ENCODE results near the gene IL17RE.

IL17RE gene

GRCh38 chr3:9934993-9935392 lies 32.3 kb downstream of the IL17RE start:
- CTCF ChIA-PET = interaction anchor here (1.5 to 1.9 kb wide), 2 partner anchors 11 to 48 kb away, joined by 5 to 17 read pairs; no protein-coding TSS in a partner anchor

DNA sequence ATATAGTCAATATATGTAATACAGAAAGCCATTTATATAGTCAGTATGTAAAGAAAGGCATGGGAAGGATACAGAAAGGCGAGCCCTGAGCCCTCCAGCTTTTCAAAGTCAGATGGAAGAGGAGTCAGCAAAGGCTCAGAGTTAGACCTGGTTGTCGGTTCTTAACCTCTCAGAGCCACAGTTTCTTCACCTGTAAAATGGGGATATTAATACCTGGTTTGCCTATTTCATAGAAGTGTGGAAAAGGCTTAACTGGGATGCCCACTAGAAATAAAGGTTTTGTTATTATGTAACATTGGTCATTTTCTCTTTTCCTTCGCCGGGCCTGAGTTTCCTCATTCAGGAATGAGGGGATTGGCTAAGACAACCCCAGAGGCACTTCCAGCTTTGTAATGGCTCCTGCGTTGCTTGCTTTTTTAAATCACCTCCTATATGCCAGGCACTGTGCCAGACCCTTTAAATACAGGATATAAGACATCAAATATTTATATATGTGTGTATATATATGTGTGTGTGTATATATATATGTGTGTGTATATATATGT lies 33.4 kb downstream of the IL17RE start:
- ChIA-PET CTCF (interaction anchor here (1.9 kb wide), 1 partner anchor 10 kb away, joined by 17 read pairs; no protein-coding TSS in a partner anchor), POLR2A (interaction anchor here (1.5 kb wide), 1 partner anchor 11 kb away, joined by 7 read pairs; no protein-coding TSS in a partner anchor)
- Histone ChIP-seq H3K4me1 (ENCODE audit: control insufficient read depth, insufficient read depth, low read length) (0 out of 2 replicates have a peak, but pooled peaks cover 2% of the 10 kb centered on the region), H3K9me3 (ENCODE audit: control insufficient read depth, insufficient read depth, low read depth, low read length) (no peaks in the 10 kb centered on the region), H3K27ac (ENCODE audit: extremely low read depth, low read depth, low read length) (no peak overlapping the region), H3K4me3 (ENCODE audit: low read depth, low read length) (no peak overlapping the region), H3K36me3 (ENCODE audit: control insufficient read depth in 2 of 2, insufficient read depth in 1 of 2, low read length in 2 of 2) (peaks cover 6 to 39% of the 10 kb centered on the region in 2 experiments)
- TF ChIP-seq ZNF18 (tag by site-specific recombination; IDR thresholded peaks at IDR 0.05) (no peak), HOXD13 (CRISPR knock-in tag; IDR thresholded peaks at IDR 0.05; ENCODE audit: borderline replicate concordance) (no peak), ZNF514 (tag by site-specific recombination; IDR thresholded peaks at IDR 0.05) (no peak), ZNF23 (tag by site-specific recombination; IDR thresholded peaks at IDR 0.05; ENCODE audit: borderline replicate concordance) (no peak), ZNF404 (tag by site-specific recombination; IDR thresholded peaks at IDR 0.05) (no peak), BCL11A (tag by site-specific recombination; IDR thresholded peaks at IDR 0.05; ENCODE audit: low read depth) (no peak), ZNF391 (tag by site-specific recombination; IDR thresholded peaks at IDR 0.05; ENCODE audit: borderline replicate concordance, low read depth) (no peak), ZNF280D (tag by site-specific recombination; IDR thresholded peaks at IDR 0.05) (no peak), ZNF530 (tag by site-specific recombination; IDR thresholded peaks at IDR 0.05; ENCODE audit: low read depth) (no peak), ZNF501 (tag by site-specific recombination; IDR thresholded peaks at IDR 0.05) (no peak), ZNF600 (tag by site-specific recombination; IDR thresholded peaks at IDR 0.05) (no peak), ZNF350 (tag by site-specific recombination; IDR thresholded peaks at IDR 0.05) (no peak), KLF7 (tag by site-specific recombination; IDR thresholded peaks at IDR 0.05; ENCODE audit: borderline replicate concordance) (no peak)

More at GRCh38 chr3:9934993-9935392, 32.3 kb downstream of the IL17RE start:
- no peak overlapping the region for H3K4me3 ChIP-seq (ENCODE audit: low read depth, low read length)
- POLR2A ChIA-PET = interaction anchor here (0.5 to 1.5 kb wide), 3 partner anchors 9 to 313 kb away, joined by 3 to 7 read pairs (median 4); partner anchors contain the start of gene TATDN2
- H3K9me3 ChIP-seq (ENCODE audit: control insufficient read depth, insufficient read depth, low read depth, low read length) = no peaks in the 10 kb centered on the region
- TF ChIP-seq TCF7L2 (IDR thresholded peaks at IDR 0.05; ENCODE audit: borderline replicate concordance, low read depth, low read length) = no peak
- no peak for TF ChIP-seq ZNF18 (tag by site-specific recombination; IDR thresholded peaks at IDR 0.05)
- no peak for TF ChIP-seq ZNF792 (tag by site-specific recombination; IDR thresholded peaks at IDR 0.05)
- TF ChIP-seq ZNF16 (tag by site-specific recombination; IDR thresholded peaks at IDR 0.05; ENCODE audit: low read depth) = no peak
- TF ChIP-seq ZNF549 (tag by site-specific recombination; IDR thresholded peaks at IDR 0.05) = no peak
- no peak for TF ChIP-seq ZBTB7A (tag by site-specific recombination; IDR thresholded peaks at IDR 0.05; ENCODE audit: low read depth)
- TF ChIP-seq ZEB2 (tag by site-specific recombination; IDR thresholded peaks at IDR 0.05) = no peak
- TF ChIP-seq, protein P1, sequence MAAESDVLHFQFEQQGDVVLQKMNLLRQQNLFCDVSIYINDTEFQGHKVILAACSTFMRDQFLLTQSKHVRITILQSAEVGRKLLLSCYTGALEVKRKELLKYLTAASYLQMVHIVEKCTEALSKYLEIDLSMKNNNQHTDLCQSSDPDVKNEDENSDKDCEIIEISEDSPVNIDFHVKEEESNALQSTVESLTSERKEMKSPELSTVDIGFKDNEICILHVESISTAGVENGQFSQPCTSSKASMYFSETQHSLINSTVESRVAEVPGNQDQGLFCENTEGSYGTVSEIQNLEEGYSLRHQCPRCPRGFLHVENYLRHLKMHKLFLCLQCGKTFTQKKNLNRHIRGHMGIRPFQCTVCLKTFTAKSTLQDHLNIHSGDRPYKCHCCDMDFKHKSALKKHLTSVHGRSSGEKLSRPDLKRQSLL (tag by site-specific recombination; IDR thresholded peaks at IDR 0.05) = no peak
- TF ChIP-seq ZIC2 (tag by site-specific recombination; IDR thresholded peaks at IDR 0.05) = no peak
- no peak for TF ChIP-seq ZFP69B (tag by site-specific recombination; IDR thresholded peaks at IDR 0.05)
- no peak for TF ChIP-seq ZNF692 (tag by site-specific recombination; IDR thresholded peaks at IDR 0.05)
- no peak for TF ChIP-seq GLI2 (tag by site-specific recombination; IDR thresholded peaks at IDR 0.05; ENCODE audit: borderline replicate concordance, low read depth)
- no peak for TF ChIP-seq ZNF621 (tag by site-specific recombination; IDR thresholded peaks at IDR 0.05)
- no peak for TF ChIP-seq ZNF423 (tag by site-specific recombination; IDR thresholded peaks at IDR 0.05)
- no peak for TF ChIP-seq ZNF610 (tag by site-specific recombination; IDR thresholded peaks at IDR 0.05; ENCODE audit: borderline replicate concordance)
- peaks cover 6 to 43% of the 10 kb centered on the region in 2 experiments for H3K36me3 ChIP-seq (ENCODE audit: control insufficient read depth in 2 of 2, insufficient read depth in 1 of 2, low read length in 2 of 2)
- 0 out of 2 replicates have a peak, but pooled peaks cover 2% of the 10 kb centered on the region for H3K4me1 ChIP-seq (ENCODE audit: control insufficient read depth, insufficient read depth, low read length)
- no peak overlapping the region for H3K27ac ChIP-seq (ENCODE audit: extremely low read depth, low read depth, low read length)
